ENCODE results near the gene UNC50.

Gene UNC50, protein sequence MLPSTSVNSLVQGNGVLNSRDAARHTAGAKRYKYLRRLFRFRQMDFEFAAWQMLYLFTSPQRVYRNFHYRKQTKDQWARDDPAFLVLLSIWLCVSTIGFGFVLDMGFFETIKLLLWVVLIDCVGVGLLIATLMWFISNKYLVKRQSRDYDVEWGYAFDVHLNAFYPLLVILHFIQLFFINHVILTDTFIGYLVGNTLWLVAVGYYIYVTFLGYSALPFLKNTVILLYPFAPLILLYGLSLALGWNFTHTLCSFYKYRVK

DNA sequence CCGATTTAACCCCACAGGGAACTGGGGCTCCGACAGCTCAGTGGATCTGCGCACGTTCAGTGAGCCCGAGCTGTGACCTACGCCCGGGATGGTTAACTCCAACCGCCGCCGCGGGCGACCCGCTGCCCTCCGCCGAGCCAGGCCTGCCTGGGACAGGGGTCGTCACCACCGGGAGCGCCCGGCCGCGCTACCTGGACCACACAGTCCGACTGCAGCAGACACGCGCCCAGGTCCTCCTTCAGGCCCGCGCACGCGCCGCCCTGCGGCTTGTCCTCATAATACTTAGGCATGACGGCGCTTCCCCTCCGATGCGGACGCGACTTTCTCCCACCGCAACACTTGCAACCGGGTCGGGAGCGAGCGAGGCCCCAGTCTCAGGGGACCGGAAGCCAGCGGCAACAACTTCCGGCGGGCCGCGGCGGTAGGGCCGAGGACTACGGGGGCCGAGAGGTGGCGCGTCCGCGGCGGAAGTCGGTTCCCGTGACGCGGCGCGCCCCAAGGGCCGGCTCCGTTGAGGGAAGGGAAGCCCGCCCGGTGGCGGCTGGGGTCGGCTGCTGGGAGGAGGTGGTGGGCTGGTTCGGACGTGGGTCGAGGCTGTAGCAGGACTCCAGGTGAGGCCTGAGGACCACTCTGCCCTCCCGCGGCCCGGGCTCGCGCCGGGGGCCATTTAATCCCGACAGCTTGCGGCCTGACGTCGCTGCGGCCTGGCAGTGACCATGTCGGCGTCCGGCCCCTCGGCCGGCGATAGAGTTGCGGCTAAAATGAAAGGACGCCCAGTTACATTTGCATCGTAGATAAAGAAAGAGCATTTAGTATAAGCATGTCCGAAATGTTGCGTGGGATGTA lies at the start of gene UNC50, which contains the start of gene COA5:
TSS of gene UNC50 (plus strand) at position 474 of the 846 bp plus-strand sequence. CDS start 1,171 bp downstream, outside the sequence.
TSS of gene COA5 (minus strand) at position 397 of the 846 bp plus-strand sequence. CDS start at position 290, 107 bp downstream.
- DNase-seq (ENCODE audit: low spot score): peak; percentile 98
- in situ Hi-C loops (cut with MboI; ENCODE audit: low sequenced_read_pairs, unreplicated experiment): loop anchor here (10.0 kb wide), 1 partner anchor 204 kb away; no protein-coding TSS in a partner anchor
- TF ChIP-seq, protein P1, sequence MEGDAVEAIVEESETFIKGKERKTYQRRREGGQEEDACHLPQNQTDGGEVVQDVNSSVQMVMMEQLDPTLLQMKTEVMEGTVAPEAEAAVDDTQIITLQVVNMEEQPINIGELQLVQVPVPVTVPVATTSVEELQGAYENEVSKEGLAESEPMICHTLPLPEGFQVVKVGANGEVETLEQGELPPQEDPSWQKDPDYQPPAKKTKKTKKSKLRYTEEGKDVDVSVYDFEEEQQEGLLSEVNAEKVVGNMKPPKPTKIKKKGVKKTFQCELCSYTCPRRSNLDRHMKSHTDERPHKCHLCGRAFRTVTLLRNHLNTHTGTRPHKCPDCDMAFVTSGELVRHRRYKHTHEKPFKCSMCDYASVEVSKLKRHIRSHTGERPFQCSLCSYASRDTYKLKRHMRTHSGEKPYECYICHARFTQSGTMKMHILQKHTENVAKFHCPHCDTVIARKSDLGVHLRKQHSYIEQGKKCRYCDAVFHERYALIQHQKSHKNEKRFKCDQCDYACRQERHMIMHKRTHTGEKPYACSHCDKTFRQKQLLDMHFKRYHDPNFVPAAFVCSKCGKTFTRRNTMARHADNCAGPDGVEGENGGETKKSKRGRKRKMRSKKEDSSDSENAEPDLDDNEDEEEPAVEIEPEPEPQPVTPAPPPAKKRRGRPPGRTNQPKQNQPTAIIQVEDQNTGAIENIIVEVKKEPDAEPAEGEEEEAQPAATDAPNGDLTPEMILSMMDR (IDR thresholded peaks at IDR 0.05; ENCODE audit: borderline replicate concordance, control extremely low read depth, extremely low read depth, insufficient read depth, missing control alignments): peak; percentile 22

DNA sequence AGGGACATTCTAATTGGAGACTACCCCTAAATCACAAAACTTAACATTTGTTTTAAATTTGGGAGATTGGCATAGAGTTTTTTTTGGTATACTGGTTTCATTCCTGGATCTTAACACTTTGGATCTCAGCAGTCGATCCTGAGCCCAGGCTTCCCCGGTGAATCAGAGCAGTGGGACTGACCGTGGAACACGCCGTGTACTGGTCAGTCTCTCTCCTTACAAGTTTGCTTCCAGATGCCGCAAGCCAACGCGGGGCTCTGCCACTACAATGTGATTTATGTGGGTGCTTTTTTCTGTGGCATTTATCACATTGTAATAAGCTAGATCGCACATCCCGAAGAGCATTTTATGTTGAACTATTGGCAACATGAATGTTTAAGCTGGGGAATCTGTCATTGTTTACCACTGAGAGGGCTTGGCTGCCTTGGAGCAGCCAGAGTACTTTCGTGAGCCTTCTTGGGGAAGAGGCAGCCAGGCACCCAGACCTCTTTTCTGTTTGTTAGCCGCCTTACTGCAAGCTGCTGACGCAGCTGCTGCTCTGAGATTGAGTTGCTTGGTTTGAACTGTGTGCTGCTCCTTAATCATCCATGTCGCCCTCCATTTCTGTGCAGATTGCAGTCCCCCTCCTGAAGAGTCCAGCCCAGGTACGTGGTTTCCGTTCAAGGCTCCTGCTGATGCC lies 49.4 kb upstream of the UNC50 start:
- in situ Hi-C loops (cut with MboI; ENCODE audit: low sequenced_read_pairs, unreplicated experiment): no loop called here
- TF ChIP-seq, protein P1 (IDR thresholded peaks at IDR 0.05; ENCODE audit: borderline replicate concordance, control extremely low read depth, extremely low read depth, insufficient read depth, missing control alignments): no peak
- DNase-seq (ENCODE audit: low spot score): no peak

DNA sequence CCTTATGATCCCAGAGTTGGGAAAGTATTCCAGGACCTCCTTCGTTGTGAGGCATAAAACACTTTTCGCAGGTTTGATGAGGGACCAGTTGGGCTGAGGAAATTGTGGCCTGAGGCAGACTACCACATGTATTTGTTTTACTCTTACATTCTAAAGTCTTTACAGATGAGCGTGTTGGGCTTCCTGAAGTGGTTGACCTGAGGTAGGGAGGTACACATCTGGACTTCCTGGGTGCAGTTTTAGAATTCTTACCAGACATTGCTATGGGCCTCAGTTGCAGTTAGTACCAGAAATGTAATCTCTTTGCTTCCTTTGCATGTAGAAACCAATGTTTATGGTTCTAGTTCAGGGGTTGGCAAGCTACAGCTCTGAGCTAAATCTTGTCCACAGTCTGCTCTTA lies 48.8 kb upstream of the UNC50 start:
- no peak for DNase-seq (ENCODE audit: low spot score)
- in situ Hi-C loops (cut with MboI; ENCODE audit: low sequenced_read_pairs, unreplicated experiment): no loop called here
- TF ChIP-seq, protein P1 (IDR thresholded peaks at IDR 0.05; ENCODE audit: borderline replicate concordance, control extremely low read depth, extremely low read depth, insufficient read depth, missing control alignments): no peak

DNA sequence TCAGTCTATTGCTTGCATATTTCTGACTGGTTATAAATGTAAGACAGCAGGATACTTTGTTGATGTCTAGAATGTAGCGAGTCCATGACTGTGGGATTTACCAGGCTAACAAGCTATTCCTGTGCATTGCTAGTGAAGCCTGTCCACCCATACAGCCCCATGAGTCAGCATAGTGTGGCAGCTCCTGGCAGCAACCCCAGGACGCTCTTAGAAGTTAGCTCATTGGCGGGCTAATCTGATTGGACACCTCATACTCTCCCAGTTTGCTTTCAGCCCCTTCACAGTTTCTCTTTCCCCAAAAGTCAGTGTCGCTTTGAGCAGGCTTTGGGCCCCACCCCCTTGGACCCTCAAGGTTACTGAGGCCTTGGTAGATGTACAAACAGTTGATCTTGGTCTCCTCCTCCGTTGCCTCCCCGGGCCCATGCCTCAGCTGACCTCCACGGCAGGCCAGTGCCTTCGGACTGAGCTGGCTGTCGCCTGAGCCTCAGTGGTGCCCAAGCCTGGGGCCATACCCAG lies 48.1 kb upstream of the UNC50 start:
- no peak for DNase-seq (ENCODE audit: low spot score)
- in situ Hi-C loops (cut with MboI; ENCODE audit: low sequenced_read_pairs, unreplicated experiment): no loop called here
- TF ChIP-seq, protein P1 (IDR thresholded peaks at IDR 0.05; ENCODE audit: borderline replicate concordance, control extremely low read depth, extremely low read depth, insufficient read depth, missing control alignments): no peak

DNA sequence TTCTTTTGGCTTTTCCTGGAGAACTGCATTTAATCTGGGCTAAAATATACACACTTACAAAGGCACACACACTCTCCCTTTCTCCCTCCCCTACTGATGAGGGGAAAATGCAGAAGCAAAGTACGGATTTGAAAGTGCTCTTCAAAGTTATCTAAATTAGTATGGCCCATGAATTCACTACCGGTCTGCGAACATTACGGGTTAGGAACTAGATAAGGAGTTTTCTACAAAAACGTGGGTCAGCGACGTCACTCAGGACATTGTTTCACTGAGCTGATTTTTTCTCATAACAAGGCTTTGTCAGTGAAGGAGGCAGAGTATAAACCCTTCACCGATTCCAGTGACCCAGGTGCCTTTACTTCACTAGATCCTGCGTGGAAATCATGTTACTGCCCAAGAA lies 47.4 kb upstream of the UNC50 start:
- in situ Hi-C loops (cut with MboI; ENCODE audit: low sequenced_read_pairs, unreplicated experiment): no loop called here
- no peak for DNase-seq (ENCODE audit: low spot score)
- TF ChIP-seq, protein P1 (IDR thresholded peaks at IDR 0.05; ENCODE audit: borderline replicate concordance, control extremely low read depth, extremely low read depth, insufficient read depth, missing control alignments): no peak
